ENCODE measurements around the gene EFTUD2.

Gene EFTUD2

GRCh38 chr17:44924107-44924544 lies 24.9 kb upstream of the EFTUD2 start:
- H3K4me3 ChIP-seq (ENCODE audit: low read depth, low read length): no peak overlapping the region
- no peak for TF ChIP-seq CTCF (IDR thresholded peaks at IDR 0.05; ENCODE audit: low read depth, low read length)

- no peak for TF ChIP-seq CTCF (IDR thresholded peaks at IDR 0.05; ENCODE audit: low read depth, low read length)
- H3K4me3 ChIP-seq (ENCODE audit: low read depth, low read length): no peak overlapping the region
These were observed 23.7 kb upstream of the EFTUD2 start for GRCh38 chr17:44922746-44923470.

- H3K4me3 ChIP-seq (ENCODE audit: low read depth, low read length): no peak overlapping the region
- no peak for TF ChIP-seq CTCF (IDR thresholded peaks at IDR 0.05; ENCODE audit: low read depth, low read length)
These were observed 22.9 kb upstream of the EFTUD2 start for GRCh38 chr17:44922136-44922535.

- no peak for TF ChIP-seq CTCF (IDR thresholded peaks at IDR 0.05; ENCODE audit: low read depth, low read length)
- H3K4me3 ChIP-seq (ENCODE audit: low read depth, low read length): no peak overlapping the region
These were observed 22.1 kb upstream of the EFTUD2 start for GRCh38 chr17:44921122-44921882.

- no peak overlapping the region for H3K4me3 ChIP-seq (ENCODE audit: low read depth, low read length)
- TF ChIP-seq CTCF (IDR thresholded peaks at IDR 0.05; ENCODE audit: low read depth, low read length): no peak
These were observed 21.3 kb upstream of the EFTUD2 start for GRCh38 chr17:44920565-44920940.

- TF ChIP-seq CTCF (IDR thresholded peaks at IDR 0.05; ENCODE audit: low read depth, low read length): peak; percentile 91
These were observed 20.8 kb upstream of the EFTUD2 start for GRCh38 chr17:44919885-44920564.

GRCh38 chr17:44919411-44919810 lies 20.2 kb upstream of the EFTUD2 start:
- no peak overlapping the region for H3K4me3 ChIP-seq (ENCODE audit: low read depth, low read length)
- no peak for TF ChIP-seq CTCF (IDR thresholded peaks at IDR 0.05; ENCODE audit: low read depth, low read length)

More at GRCh38 chr17:44919885-44920564, 20.8 kb upstream of the EFTUD2 start:
- H3K4me3 ChIP-seq (ENCODE audit: low read depth, low read length): no peak overlapping the region

All from WI38 (cell line).